BJ (cell line): ENCODE measurements around the gene DMD. TPM values are rescaled to one million over a fixed set of nuclear protein-coding genes. Genes with fewer than 3 reads are reported as not detected.

Source experiments
- CTCF ChIA-PET: fragments of 350-600 bp; formaldehyde crosslinking; extraction: SDS; loops from one replicate; lab custom pipeline; 2021; ENCODE audit warnings: antibody characterized with exemption, inconsistent platforms; lab: Yijun Ruan, JAX
- POLR2A ChIA-PET: fragments of 300-600 bp; sonication (Branson Sonifier 250); formaldehyde crosslinking; extraction: SDS; loops from one replicate; lab custom pipeline; 2021; ENCODE audit warnings: antibody characterized with exemption; lab: Charles Lee
- DNase-seq: peaks from one replicate; pipeline ENCODE4 v3.0.0-alpha.2; 2011; ENCODE audit warnings: low read depth
- H3K27me3 ChIP-seq: 2 replicates; pipeline ENCODE4 v1.6.0; 2011; ENCODE audit warnings: low read length; ENCODE audit not compliant: control insufficient read depth, insufficient read depth
- H3K36me3 ChIP-seq: 2 replicates; pipeline ENCODE4 v1.5.1; 2011; ENCODE audit warnings: low read length; ENCODE audit not compliant: control insufficient read depth, insufficient read depth
- H3K4me3 ChIP-seq: 2 replicates; pipeline ENCODE4 v1.5.1; 2011; ENCODE audit warnings: low read depth, mild to moderate bottlenecking, control low read depth, low read length
- polyA plus RNA-seq: library from polyadenylated mRNA; depleted of rRNA; stranded (reverse); fragments of >200 nt; gene quantifications from 2 replicates; pipeline ENCODE4 v1.2.3, GENCODE V29; 2011
- TF ChIP-seq, protein P1 (sequence below): IDR thresholded peaks from 2 replicates; pipeline ENCODE4 v1.5.1; 2011; ENCODE audit warnings: low read depth, mild to moderate bottlenecking, control low read depth, inconsistent platforms, low read length, moderate library complexity; ENCODE audit not compliant: insufficient read depth

DMD gene
- polyA plus RNA-seq, 1 experiment, result 12.5 TPM

DNA sequence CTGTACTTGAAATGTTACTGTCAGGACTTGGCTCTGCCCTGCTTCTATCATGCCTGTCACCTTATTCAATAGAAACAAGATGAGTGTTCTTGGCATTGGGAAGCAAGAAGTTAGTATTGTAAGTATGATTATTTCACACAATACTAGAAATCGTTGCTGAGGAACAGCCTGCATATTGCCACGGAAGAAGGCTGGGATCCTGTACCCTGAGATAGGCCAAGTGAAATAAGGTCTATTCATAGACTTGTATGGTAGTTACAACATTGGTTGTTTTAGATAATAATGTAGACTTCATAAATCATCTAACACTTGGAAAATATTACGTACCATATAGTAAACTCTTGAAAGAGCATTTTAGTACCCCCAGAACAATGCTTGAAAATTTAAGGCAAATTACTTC is 215.9 kb downstream of the DMD start:
- Histone ChIP-seq H3K4me3 (no peak overlapping the region), H3K27me3 (no peaks in the 10 kb centered on the region), H3K36me3 (no peaks in the 10 kb centered on the region)
- DNase-seq, result no peak
- ChIA-PET CTCF (no interaction called here), POLR2A (no interaction called here)
- TF ChIP-seq, protein P1, sequence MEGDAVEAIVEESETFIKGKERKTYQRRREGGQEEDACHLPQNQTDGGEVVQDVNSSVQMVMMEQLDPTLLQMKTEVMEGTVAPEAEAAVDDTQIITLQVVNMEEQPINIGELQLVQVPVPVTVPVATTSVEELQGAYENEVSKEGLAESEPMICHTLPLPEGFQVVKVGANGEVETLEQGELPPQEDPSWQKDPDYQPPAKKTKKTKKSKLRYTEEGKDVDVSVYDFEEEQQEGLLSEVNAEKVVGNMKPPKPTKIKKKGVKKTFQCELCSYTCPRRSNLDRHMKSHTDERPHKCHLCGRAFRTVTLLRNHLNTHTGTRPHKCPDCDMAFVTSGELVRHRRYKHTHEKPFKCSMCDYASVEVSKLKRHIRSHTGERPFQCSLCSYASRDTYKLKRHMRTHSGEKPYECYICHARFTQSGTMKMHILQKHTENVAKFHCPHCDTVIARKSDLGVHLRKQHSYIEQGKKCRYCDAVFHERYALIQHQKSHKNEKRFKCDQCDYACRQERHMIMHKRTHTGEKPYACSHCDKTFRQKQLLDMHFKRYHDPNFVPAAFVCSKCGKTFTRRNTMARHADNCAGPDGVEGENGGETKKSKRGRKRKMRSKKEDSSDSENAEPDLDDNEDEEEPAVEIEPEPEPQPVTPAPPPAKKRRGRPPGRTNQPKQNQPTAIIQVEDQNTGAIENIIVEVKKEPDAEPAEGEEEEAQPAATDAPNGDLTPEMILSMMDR, result no peak

DNA sequence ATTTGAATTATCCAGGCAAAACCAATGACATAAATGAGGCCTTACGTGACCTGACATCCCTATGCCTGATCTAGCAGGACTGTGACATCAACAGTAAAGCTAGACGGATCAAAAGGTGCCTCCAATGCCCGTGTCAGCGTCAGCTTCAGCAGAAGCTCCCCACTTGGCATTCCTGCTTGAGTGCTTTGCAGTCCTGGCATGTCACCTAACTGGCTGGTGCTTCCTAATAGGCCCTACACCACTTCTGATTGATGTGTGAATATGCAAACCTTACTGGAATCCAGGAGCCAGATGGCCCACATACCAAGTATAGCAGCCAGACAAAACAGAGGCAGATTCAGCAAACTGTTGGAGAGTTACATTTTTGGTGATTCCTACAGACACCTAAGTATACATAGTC is 224.2 kb downstream of the DMD start:
- TF ChIP-seq, protein P1, result no peak
- Histone ChIP-seq H3K4me3 (no peak overlapping the region), H3K36me3 (no peaks in the 10 kb centered on the region), H3K27me3 (no peaks in the 10 kb centered on the region)
- ChIA-PET POLR2A (no interaction called here), CTCF (no interaction called here)
- no peak for DNase-seq

DNA sequence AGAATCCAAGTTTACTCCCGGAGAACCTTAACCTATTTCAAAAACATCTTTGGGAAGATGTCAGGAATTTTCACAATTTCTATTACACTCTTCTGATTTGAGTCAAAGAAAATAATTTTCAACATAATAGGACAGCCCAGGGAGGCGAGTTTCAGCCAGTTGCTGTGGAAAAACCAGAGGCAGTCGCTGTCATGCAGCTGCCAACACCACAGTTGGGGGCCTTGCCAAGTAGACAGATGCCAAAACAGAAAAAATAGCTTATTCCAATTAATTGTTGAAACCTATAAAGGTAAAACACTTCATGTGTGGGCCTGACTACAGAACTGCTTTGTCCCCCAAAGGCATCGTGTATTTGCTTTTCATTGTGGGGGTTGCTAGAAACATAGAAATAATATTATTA is 225.8 kb downstream of the DMD start:
- DNase-seq, result no peak
- ChIA-PET CTCF (no interaction called here), POLR2A (no interaction called here)
- TF ChIP-seq, protein P1, result no peak
- Histone ChIP-seq H3K4me3 (no peak overlapping the region), H3K36me3 (no peaks in the 10 kb centered on the region), H3K27me3 (no peaks in the 10 kb centered on the region)

DNA sequence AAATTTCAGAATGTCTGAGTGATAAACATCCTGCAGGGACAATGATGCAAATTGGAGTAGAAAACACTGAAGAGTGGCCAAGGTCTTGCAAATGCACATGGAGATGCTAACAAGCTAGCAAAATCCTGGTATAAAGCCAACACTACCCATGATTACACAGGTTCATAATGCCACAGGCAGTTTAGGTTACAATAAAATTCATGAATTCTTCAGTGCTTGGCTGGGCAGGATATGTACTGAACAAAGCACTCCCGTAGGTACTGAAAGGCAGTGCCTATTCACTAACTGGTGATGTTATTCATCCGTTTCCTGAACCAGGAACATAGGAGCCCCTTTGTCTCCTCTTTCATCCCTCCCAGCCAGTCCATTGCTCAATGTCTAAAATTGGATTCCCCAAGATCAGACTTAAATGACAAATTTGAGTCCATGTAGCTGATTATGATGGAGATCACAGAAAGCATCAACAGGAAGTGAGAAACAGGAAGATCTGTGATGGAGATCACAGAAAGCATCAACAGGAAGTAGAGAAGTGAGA is 244.5 kb downstream of the DMD start:
- Histone ChIP-seq H3K36me3 (no peaks in the 10 kb centered on the region), H3K4me3 (no peak overlapping the region), H3K27me3 (no peaks in the 10 kb centered on the region)
- TF ChIP-seq, protein P1, result no peak
- ChIA-PET CTCF (no interaction called here), POLR2A (no interaction called here)
- no peak for DNase-seq

DNA sequence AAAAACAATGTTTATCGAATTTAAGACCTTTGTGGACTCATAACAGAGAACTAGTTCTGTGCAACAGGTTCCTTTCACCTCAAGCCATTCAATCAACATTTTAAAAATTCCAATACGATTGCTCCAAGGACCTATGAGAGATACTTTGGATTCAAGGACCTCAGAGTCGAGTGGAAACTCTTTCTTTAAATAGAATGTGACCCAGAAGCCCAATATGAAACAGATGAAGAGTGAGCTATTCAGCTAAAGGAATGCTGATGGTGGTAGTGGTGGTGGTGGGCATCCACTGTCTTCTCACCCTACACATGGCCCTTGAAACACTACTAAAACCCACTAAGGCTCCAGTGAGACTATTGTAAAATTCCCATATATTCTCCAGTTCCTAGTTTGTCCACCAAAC is 257.2 kb downstream of the DMD start:
- POLR2A ChIA-PET, result no interaction called here
- TF ChIP-seq, protein P1, result no peak
- DNase-seq, result no peak
- CTCF ChIA-PET, result no interaction called here
- H3K36me3 ChIP-seq, result no peaks in the 10 kb centered on the region
- no peak overlapping the region for H3K4me3 ChIP-seq
- no peaks in the 10 kb centered on the region for H3K27me3 ChIP-seq
